Kidney epithelial cell (primary cell): ENCODE data around the gene AMHR2. TPM values are rescaled to one million over a fixed set of nuclear protein-coding genes. Genes with fewer than 3 reads are reported as not detected.
"Not testable (repeated sequence)": the region's sequence is repeated elsewhere in the genome, so short reads cannot be mapped to it uniquely, and the experiment has no call there.

Source experiments
- DNase-seq: peaks from one replicate; pipeline ENCODE4 v3.0.0-alpha.2; 2010; ENCODE audit warnings: low read depth
- H3K27me3 ChIP-seq: 2 replicates; pipeline ENCODE4 v1.6.0; 2011; ENCODE audit warnings: low read length; ENCODE audit not compliant: control insufficient read depth, insufficient read depth
- H3K36me3 ChIP-seq: 2 replicates; pipeline ENCODE4 v1.5.1; 2011; ENCODE audit warnings: low read length; ENCODE audit not compliant: control insufficient read depth, insufficient read depth
- H3K4me3 ChIP-seq: 2 replicates; pipeline ENCODE4 v1.5.1; 2011; ENCODE audit warnings: low read depth, mild to moderate bottlenecking, control low read depth, low read length
- CTCF ChIP-seq: IDR thresholded peaks from 2 replicates; pipeline ENCODE4 v1.5.1; 2011; ENCODE audit warnings: mild to moderate bottlenecking, moderate library complexity, low read length, control low read depth, inconsistent platforms; ENCODE audit not compliant: insufficient read depth, poor library complexity, severe bottlenecking
- total RNA-seq: library from RNA; depleted of rRNA; stranded (reverse); fragments of >200 nt; gene quantifications from 2 replicates; pipeline ENCODE4 v1.2.3, GENCODE V29; 2015

AMHR2 gene
- not detected in 2 replicates for total RNA-seq

GRCh38 chr12:53423597-53423996 is at the start of gene AMHR2:
Gene AMHR2, plus strand, starts transcription at chr12:53423855. Its CDS starts 80 bp downstream, at chr12:53423935.
- H3K27me3 ChIP-seq: no peaks in the 10 kb centered on the region
- no peak for TF ChIP-seq CTCF

GRCh38 chr12:53374277-53374676 is 49.4 kb upstream of the AMHR2 start:
- not testable (repeated sequence) for H3K36me3 ChIP-seq, DNase-seq, H3K4me3 ChIP-seq, H3K27me3 ChIP-seq

More at GRCh38 chr12:53423597-53423996, at the start of gene AMHR2:
- DNase-seq: no peak
- H3K36me3 ChIP-seq: no peaks in the 10 kb centered on the region
- H3K4me3 ChIP-seq: no peak within 1 kb of the TSS

GRCh38 chr12:53376747-53377146 is 46.9 kb upstream of the AMHR2 start:
- Histone ChIP-seq H3K36me3 (no peaks in the 10 kb centered on the region), H3K27me3 (no peaks in the 10 kb centered on the region), H3K4me3 (no peak overlapping the region)
- DNase-seq: no peak
- no peak for TF ChIP-seq CTCF

- Histone ChIP-seq H3K36me3 (peaks cover 2% of the 10 kb centered on the region), H3K27me3 (no peaks in the 10 kb centered on the region), H3K4me3 (no peak overlapping the region)
- no peak for DNase-seq
- no peak for TF ChIP-seq CTCF
Measured at GRCh38 chr12:53378222-53378621, 45.4 kb upstream of the AMHR2 start.

- Histone ChIP-seq H3K4me3 (peak overlapping the region; percentile 48), H3K36me3 (peaks cover 3% of the 10 kb centered on the region), H3K27me3 (no peaks in the 10 kb centered on the region)
- TF ChIP-seq CTCF: no peak
- DNase-seq: no peak
Measured at GRCh38 chr12:53378724-53379388, 44.8 kb upstream of the AMHR2 start.

GRCh38 chr12:53379389-53380103 is 44.1 kb upstream of the AMHR2 start:
- DNase-seq: peak; percentile 100
- no peaks in the 10 kb centered on the region for H3K27me3 ChIP-seq
- peaks cover 3% of the 10 kb centered on the region for H3K36me3 ChIP-seq
- no peak for TF ChIP-seq CTCF
- H3K4me3 ChIP-seq: peak overlapping the region; percentile 48
